Omental fat pad (tissue), 4 donors: ENCODE data around the gene SDHD. TPM values are rescaled to one million over a fixed set of nuclear protein-coding genes. Genes with fewer than 3 reads are reported as not detected.
A peak's percentile ranks its signal among the peaks of the same experiment; 100 is the strongest.
"Not testable (repeated sequence)": the region's sequence is repeated elsewhere in the genome, so short reads cannot be mapped to it uniquely, and the experiment has no call there.

ENCODE experiments used
- ATAC-seq: fragments of 150-250 bp; one replicate; pipeline ENCODE4 v1.9.1; 2016; ENCODE audit warnings: mild to moderate bottlenecking, moderate library complexity; ENCODE audit not compliant: low FRiP score
- DNase-seq: peaks from one replicate; pipeline ENCODE4 v3.0.0-alpha.2; 2019; ENCODE audit warnings: low spot score
- CTCF ChIP-seq, 3 donors: fragments of 450-650 bp; IDR thresholded peaks; one replicate each; pipeline ENCODE4 v1.5.1; 2016 to 2017; ENCODE audit warnings: antibody characterized with exemption in 3 of 3, mild to moderate bottlenecking in 3 of 3, moderate library complexity in 2 of 3
- total RNA-seq, 4 donors: library from RNA; depleted of rRNA; stranded (reverse); fragments of >200 nt; gene quantifications; one replicate each; pipeline ENCODE4 v1.1.0, GENCODE V29; 2016

Gene SDHD
- total RNA-seq, 4 donors from 2014 or later = 85.0 to 145 (median 104) TPM

DNA sequence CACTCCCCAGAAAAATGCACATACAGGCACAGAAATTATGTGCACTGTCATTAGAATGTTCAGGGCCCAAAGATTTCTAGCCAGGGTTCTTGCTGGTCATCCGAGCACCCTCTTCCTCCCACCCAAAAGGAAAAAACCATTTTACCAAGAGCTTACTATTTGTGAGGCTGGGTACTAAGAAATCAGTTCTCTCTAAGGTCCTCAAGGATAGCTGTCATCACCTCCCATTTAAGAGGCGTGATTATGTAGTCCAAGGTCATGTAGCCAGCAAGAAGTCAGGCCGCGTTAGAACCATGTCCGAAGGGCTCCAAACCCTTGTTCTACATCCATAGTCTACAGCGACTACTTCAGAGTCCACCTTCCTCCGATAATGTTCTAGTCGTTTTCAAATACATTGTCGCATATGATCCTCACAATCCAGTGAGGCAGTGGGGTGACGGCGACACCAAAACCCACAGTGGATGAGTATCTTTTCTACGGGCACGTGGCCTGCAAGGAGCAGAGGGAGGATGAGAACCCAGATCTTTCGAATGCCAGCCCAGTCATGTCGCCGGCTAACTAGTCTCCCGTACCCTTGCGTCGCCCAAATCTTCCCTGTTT lies 751 bp upstream of the SDHD start:
- DNase-seq (no peak), ATAC-seq (peak; percentile 66)
- no peak for TF ChIP-seq CTCF (IDR thresholded peaks at IDR 0.05)

- no peak for TF ChIP-seq CTCF (IDR thresholded peaks at IDR 0.05)
- DNase-seq = no peak
- no peak for ATAC-seq
These were observed 539 bp downstream of the SDHD start for GRCh38 chr11:112087212-112087611.

DNA sequence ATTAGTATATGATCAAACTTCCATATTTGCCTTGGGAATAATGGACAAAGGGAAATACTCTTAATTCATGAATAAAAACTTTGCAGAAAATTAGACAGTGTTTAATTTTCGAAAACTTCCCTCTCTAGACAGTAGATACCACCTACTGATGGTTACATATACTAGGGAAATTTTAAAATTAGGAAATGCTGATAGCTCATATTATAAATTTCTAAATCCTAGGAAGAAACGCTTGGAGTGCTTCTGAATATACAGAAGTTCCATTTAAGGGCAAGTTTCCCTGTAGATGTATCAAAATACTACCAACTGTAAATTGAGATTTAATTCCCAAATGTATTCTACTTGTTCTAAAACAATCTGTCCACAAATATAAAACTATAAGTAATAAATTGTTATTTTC lies 8.6 kb downstream of the SDHD start:
- not testable (repeated sequence) for ATAC-seq, DNase-seq

GRCh38 chr11:112096194-112096593 lies 9.5 kb downstream of the SDHD start:
- ATAC-seq (no peak), DNase-seq (no peak)
- no peak for TF ChIP-seq CTCF (IDR thresholded peaks at IDR 0.05)

DNA sequence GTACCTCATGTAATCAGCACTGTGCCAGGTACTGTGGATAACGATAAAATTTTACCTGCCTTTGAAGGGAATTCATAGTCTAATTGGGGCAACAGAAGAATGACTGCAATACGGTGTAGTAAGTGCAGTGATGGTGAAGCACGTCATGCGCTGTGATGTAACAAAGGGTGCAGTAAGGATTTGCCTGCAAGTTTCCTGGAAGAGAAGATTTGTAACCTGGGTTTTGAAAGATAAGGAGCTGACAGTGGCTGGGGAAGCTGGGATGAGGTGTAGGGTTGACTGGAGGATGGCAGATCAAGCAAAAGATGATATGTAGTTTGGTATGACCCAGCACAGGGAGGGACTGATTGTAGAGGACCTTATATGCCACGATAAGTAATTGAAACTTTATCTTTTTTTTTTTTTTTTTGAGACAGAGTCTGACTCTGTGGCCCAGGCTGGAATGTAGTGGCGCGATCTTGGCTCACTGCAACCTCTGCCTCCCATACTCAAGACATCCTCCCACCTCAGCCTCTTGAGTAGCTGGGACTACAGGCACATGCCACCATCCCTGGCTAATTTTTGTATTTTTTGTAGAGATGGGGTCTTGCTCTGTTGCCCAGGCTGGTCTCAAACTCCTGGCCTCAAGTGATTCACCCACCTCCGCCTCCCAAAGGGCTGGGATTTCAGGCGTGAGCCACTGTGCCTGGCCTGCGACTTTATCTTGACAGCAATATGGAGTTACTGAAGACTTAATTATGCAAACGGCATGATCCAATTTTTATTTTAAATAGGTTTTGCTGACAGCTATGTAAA lies 11.3 kb downstream of the SDHD start:
- no peak for ATAC-seq
- no peak for TF ChIP-seq CTCF (IDR thresholded peaks at IDR 0.05)
- DNase-seq = no peak

DNA sequence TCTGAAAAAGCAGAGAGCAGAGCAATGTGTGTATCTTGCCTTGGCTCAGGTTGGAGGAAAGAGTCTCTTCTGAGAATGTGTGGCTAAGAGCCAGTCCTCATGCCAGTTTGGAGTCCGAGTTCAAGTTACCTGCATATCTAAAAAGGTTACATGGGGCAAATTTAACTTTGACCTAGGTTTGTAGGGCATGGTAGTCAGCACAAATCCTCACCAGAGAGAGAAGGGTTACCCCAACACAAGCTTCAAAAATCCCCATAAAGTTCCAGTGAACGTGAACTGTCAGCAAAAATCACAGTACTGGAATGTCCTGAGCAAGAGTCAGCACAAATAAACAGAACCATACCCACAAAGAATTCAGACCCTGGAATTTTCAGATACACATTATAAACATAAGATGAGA lies 13.8 kb downstream of the SDHD start:
- no peak for TF ChIP-seq CTCF (IDR thresholded peaks at IDR 0.05)
- no peak for ATAC-seq

DNA sequence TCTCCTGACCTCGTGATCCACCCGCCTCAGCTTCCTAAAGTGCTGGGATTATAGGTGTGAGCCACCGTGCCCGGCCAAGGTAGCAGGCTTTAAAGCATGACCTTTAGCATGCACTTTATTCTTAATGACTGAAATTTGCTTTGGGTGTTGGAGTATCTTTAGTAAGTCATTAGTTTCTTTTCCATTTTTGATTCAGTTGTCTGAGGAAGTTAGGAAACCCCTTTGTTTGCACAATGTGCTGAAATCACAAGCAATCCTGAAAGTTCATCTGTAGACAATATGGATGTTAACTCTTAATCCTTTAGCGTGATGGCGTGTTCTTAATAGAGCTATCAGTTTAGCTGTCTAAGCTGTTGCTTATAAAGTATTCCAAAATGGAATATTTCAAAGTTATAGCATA lies 16.8 kb downstream of the SDHD start:
- ATAC-seq (no peak), DNase-seq (no peak)
- no peak for TF ChIP-seq CTCF (IDR thresholded peaks at IDR 0.05)

More for the DNA sequence above, 13.8 kb downstream of the SDHD start:
- no peak for DNase-seq
